Measurements from ENCODE around the gene FBXW2.

DNA sequence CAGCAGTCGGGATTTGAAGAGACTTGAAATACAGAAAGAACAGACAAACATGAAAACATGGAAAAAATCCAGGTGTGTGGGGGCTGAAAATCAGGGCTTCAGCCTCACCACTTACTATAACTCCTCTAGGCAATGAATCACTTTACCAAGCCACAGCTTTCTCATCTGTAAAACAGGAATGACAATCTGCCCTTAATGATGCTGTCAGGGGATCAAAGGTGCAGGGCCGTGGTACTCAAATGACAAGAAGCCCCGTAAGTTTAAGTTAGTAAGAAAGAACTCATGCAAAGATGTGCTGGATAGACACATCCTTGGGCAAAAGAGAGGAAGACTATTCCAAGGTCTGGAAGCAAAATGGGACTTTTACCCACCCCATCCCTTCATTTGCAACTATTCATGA, 34.7 kb downstream of the FBXW2 start:
- TF ChIP-seq, protein P1, sequence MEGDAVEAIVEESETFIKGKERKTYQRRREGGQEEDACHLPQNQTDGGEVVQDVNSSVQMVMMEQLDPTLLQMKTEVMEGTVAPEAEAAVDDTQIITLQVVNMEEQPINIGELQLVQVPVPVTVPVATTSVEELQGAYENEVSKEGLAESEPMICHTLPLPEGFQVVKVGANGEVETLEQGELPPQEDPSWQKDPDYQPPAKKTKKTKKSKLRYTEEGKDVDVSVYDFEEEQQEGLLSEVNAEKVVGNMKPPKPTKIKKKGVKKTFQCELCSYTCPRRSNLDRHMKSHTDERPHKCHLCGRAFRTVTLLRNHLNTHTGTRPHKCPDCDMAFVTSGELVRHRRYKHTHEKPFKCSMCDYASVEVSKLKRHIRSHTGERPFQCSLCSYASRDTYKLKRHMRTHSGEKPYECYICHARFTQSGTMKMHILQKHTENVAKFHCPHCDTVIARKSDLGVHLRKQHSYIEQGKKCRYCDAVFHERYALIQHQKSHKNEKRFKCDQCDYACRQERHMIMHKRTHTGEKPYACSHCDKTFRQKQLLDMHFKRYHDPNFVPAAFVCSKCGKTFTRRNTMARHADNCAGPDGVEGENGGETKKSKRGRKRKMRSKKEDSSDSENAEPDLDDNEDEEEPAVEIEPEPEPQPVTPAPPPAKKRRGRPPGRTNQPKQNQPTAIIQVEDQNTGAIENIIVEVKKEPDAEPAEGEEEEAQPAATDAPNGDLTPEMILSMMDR (IDR thresholded peaks at IDR 0.05; ENCODE audit: insufficient read depth, low read length) = no peak
- TF ChIP-seq POLR2AphosphoS5 (IDR thresholded peaks at IDR 0.05; ENCODE audit: low read depth) = no peak
- TF ChIP-seq, protein P2, sequence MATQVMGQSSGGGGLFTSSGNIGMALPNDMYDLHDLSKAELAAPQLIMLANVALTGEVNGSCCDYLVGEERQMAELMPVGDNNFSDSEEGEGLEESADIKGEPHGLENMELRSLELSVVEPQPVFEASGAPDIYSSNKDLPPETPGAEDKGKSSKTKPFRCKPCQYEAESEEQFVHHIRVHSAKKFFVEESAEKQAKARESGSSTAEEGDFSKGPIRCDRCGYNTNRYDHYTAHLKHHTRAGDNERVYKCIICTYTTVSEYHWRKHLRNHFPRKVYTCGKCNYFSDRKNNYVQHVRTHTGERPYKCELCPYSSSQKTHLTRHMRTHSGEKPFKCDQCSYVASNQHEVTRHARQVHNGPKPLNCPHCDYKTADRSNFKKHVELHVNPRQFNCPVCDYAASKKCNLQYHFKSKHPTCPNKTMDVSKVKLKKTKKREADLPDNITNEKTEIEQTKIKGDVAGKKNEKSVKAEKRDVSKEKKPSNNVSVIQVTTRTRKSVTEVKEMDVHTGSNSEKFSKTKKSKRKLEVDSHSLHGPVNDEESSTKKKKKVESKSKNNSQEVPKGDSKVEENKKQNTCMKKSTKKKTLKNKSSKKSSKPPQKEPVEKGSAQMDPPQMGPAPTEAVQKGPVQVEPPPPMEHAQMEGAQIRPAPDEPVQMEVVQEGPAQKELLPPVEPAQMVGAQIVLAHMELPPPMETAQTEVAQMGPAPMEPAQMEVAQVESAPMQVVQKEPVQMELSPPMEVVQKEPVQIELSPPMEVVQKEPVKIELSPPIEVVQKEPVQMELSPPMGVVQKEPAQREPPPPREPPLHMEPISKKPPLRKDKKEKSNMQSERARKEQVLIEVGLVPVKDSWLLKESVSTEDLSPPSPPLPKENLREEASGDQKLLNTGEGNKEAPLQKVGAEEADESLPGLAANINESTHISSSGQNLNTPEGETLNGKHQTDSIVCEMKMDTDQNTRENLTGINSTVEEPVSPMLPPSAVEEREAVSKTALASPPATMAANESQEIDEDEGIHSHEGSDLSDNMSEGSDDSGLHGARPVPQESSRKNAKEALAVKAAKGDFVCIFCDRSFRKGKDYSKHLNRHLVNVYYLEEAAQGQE (IDR thresholded peaks at IDR 0.05; ENCODE audit: insufficient replicate concordance, low read depth) = no peak
- no peak for TF ChIP-seq SPI1 (IDR thresholded peaks at IDR 0.05; ENCODE audit: borderline replicate concordance, low read depth)
- TF ChIP-seq GABPA (IDR thresholded peaks at IDR 0.05; ENCODE audit: low read depth) = no peak

Data from HL-60 (cell line).